ENCODE measurements around the gene CSRP2.

The CSRP2 gene

DNA sequence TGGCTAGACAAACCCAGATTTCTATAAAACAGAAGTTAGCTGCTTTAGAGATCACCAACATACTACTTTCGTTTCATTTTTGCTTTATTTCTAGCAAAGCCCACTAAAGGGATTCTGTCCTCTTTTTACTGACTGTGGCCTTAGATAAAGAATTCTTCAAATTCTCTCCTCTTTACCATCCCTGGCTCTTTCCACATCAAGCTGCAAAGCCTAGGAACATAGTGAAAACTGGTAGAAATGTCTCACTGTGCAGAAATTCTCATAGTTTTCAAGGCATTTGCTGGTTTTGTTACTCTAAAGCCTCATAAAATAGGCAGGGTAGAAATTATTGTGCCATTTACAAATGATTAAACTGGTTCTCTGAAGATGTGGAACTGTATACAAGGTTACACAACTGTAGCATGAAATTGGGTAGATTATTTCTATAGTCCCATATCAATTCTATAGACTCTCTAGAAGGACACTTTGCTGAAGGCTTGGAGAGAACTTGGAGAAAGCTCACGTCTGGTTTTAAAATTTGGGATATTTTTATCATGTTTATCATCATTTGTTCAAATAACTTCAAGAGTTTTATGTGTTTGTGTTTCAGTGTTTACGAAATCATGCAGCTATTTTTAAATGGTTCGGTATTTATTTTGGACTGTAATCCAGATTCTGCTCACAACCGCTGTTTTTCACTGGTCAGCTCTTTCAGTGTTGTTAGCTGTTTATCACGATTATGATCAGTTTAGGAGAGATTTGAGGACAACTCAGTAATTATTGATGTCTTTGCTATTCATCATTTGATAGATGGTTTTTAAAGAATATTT lies 36.7 kb upstream of the CSRP2 start:
- H3K27ac ChIP-seq (ENCODE audit: low read depth, low read length, poor library complexity, severe bottlenecking): no peak overlapping the region
- H3K79me2 ChIP-seq (ENCODE audit: insufficient read depth, low read length): no peaks in the 10 kb centered on the region
- no peak for TF ChIP-seq EZH2 (IDR thresholded peaks at IDR 0.05; ENCODE audit: borderline replicate concordance, low read length)
- no peak for TF ChIP-seq CTCF (IDR thresholded peaks at IDR 0.05; ENCODE audit: low read length)
- H3F3A ChIP-seq (ENCODE audit: insufficient read depth, low read length): no peaks in the 10 kb centered on the region
- H2AFZ ChIP-seq (ENCODE audit: low read length): no peak overlapping the region
- H3K4me3 ChIP-seq (ENCODE audit: low read depth, low read length, poor library complexity, severe bottlenecking): no peak overlapping the region
- no peaks in the 10 kb centered on the region for H3K4me1 ChIP-seq (ENCODE audit: insufficient read depth, low read length, severe bottlenecking)
- H3K36me3 ChIP-seq (ENCODE audit: insufficient read depth, low read length): no peaks in the 10 kb centered on the region
- H4K20me1 ChIP-seq (ENCODE audit: insufficient read depth, low read length): no peaks in the 10 kb centered on the region
- H3K9me2 ChIP-seq (ENCODE audit: low read depth, low read length): no peaks in the 10 kb centered on the region
- no peak overlapping the region for H3K9ac ChIP-seq (ENCODE audit: low read length)
- no peaks in the 10 kb centered on the region for H3K9me3 ChIP-seq (ENCODE audit: low read length)
- H3K27me3 ChIP-seq (ENCODE audit: insufficient read depth, low read length): no peaks in the 10 kb centered on the region
- no peak overlapping the region for H3K4me2 ChIP-seq (ENCODE audit: low read length)

DNA sequence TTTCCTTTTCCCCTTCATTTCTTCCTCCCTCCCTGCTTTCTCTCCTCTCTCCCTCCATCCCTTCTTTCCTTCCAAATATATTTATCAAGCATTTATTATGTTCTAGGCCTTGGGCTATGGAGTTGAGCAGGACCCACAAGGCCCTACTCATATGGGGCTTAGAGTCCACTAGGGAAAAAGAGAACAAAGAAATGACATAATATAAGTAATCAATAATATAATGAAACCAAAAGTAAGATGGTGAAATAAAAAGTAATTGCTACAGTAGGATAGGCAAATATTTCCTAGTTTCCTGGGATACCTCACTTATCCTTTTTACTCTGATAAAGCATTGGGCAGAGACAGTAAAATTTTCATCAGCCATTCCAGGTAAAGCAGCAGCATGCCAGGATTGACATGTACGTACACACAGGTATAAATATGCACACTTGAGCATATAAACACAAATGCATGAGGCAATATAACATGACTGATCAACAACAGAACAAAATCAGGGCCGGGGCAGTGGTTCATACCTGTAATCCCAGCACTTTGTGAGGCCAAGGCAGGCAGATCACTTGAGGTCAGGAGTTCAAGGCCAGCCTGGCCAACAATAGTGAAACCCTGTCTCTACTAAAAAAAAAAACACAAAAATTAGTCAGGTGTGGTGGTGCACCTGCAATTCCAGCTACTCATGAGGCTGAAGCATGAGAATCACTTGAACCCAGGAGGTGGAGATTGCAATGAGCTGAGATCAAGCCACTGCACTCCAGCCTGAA lies 35.5 kb upstream of the CSRP2 start:
- Histone ChIP-seq H3K9ac (ENCODE audit: low read length) (no peak overlapping the region), H3K79me2 (ENCODE audit: insufficient read depth, low read length) (no peaks in the 10 kb centered on the region), H3K27ac (ENCODE audit: low read depth, low read length, poor library complexity, severe bottlenecking) (no peak overlapping the region), H3K36me3 (ENCODE audit: insufficient read depth, low read length) (no peaks in the 10 kb centered on the region), H4K20me1 (ENCODE audit: insufficient read depth, low read length) (no peaks in the 10 kb centered on the region), H3K9me3 (ENCODE audit: low read length) (no peaks in the 10 kb centered on the region), H3F3A (ENCODE audit: insufficient read depth, low read length) (no peaks in the 10 kb centered on the region), H2AFZ (ENCODE audit: low read length) (no peak overlapping the region), H3K4me2 (ENCODE audit: low read length) (no peak overlapping the region), H3K4me3 (ENCODE audit: low read depth, low read length, poor library complexity, severe bottlenecking) (no peak overlapping the region), H3K9me2 (ENCODE audit: low read depth, low read length) (no peaks in the 10 kb centered on the region), H3K27me3 (ENCODE audit: insufficient read depth, low read length) (no peaks in the 10 kb centered on the region), H3K4me1 (ENCODE audit: insufficient read depth, low read length, severe bottlenecking) (no peaks in the 10 kb centered on the region)
- no peak for TF ChIP-seq EZH2 (IDR thresholded peaks at IDR 0.05; ENCODE audit: borderline replicate concordance, low read length)
- no peak for TF ChIP-seq CTCF (IDR thresholded peaks at IDR 0.05; ENCODE audit: low read length)

DNA sequence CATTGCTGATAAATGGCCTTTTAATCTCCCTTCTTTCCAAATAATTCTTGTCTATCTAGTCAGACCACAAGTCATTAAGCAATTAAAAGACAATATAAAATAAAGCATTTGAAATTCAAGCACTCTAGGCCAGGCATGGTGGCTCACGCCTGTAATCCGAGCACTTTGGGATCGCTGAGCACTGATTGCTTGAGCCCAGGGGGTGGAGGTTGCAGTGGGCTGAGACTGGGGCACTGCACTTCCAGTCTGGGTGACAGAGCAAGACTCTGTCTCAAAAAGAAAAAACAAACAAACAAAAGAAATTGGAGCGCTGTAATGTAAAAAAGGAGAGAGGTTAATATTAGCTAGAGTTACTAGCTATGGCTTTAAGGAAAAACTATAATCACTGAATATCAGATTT lies 30.5 kb upstream of the CSRP2 start:
- H4K20me1 ChIP-seq (ENCODE audit: insufficient read depth, low read length): no peaks in the 10 kb centered on the region

More for the DNA sequence above, 30.5 kb upstream of the CSRP2 start:
- Histone ChIP-seq H3K79me2 (ENCODE audit: insufficient read depth, low read length) (no peaks in the 10 kb centered on the region), H3K9ac (ENCODE audit: low read length) (no peak overlapping the region), H3K9me3 (ENCODE audit: low read length) (no peaks in the 10 kb centered on the region), H3K27ac (ENCODE audit: low read depth, low read length, poor library complexity, severe bottlenecking) (no peak overlapping the region), H3K9me2 (ENCODE audit: low read depth, low read length) (no peaks in the 10 kb centered on the region), H3K27me3 (ENCODE audit: insufficient read depth, low read length) (no peaks in the 10 kb centered on the region), H3K4me1 (ENCODE audit: insufficient read depth, low read length, severe bottlenecking) (no peaks in the 10 kb centered on the region), H3F3A (ENCODE audit: insufficient read depth, low read length) (no peaks in the 10 kb centered on the region), H3K36me3 (ENCODE audit: insufficient read depth, low read length) (no peaks in the 10 kb centered on the region), H3K4me3 (ENCODE audit: low read depth, low read length, poor library complexity, severe bottlenecking) (no peak overlapping the region), H2AFZ (ENCODE audit: low read length) (no peak overlapping the region), H3K4me2 (ENCODE audit: low read length) (no peak overlapping the region)
- TF ChIP-seq CTCF (IDR thresholded peaks at IDR 0.05; ENCODE audit: low read length): no peak
- no peak for TF ChIP-seq EZH2 (IDR thresholded peaks at IDR 0.05; ENCODE audit: borderline replicate concordance, low read length)

Measured in OCI-LY1 (cell line).